HG03521 (cell line): ENCODE measurements around the gene ENC1.

Experiments used
- ATAC-seq: cut with Tn5 transposase; IDR thresholded peaks from one replicate; pipeline ENCODE4 v1.9.1; 2021; ENCODE audit warnings: mild to moderate bottlenecking, moderate library complexity; ENCODE audit not compliant: unreplicated experiment

Gene ENC1

GRCh38 chr5:74657165-74657564 lies 16.6 kb upstream of the ENC1 start:
- no peak for ATAC-seq

GRCh38 chr5:74655716-74656115 lies 15.2 kb upstream of the ENC1 start:
- ATAC-seq = no peak

GRCh38 chr5:74655206-74655605 lies 14.7 kb upstream of the ENC1 start:
- no peak for ATAC-seq

GRCh38 chr5:74653991-74654390 lies 13.5 kb upstream of the ENC1 start:
- no peak for ATAC-seq

GRCh38 chr5:74652576-74652975 lies 12.0 kb upstream of the ENC1 start:
- no peak for ATAC-seq

GRCh38 chr5:74651710-74652109 lies 11.2 kb upstream of the ENC1 start:
- no peak for ATAC-seq

- ATAC-seq = no peak
Observed at GRCh38 chr5:74649421-74649973, 9.0 kb upstream of the ENC1 start.

- ATAC-seq = peak; percentile 69
Observed at GRCh38 chr5:74648835-74649293, 8.3 kb upstream of the ENC1 start.

- ATAC-seq = no peak
Observed at GRCh38 chr5:74647096-74647495, 6.6 kb upstream of the ENC1 start.

GRCh38 chr5:74643111-74643562 lies 2.6 kb upstream of the ENC1 start:
- no peak for ATAC-seq

GRCh38 chr5:74642543-74642863 lies 2.0 kb upstream of the ENC1 start:
- no peak for ATAC-seq

- no peak for ATAC-seq
Observed at GRCh38 chr5:74641735-74642542, 1.4 kb upstream of the ENC1 start.

- ATAC-seq = peak; percentile 17
Observed at GRCh38 chr5:74640954-74641734, 616 bp upstream of the ENC1 start.

GRCh38 chr5:74639807-74640449 lies 600 bp downstream of the ENC1 start:
- peak; percentile 16 for ATAC-seq

GRCh38 chr5:74638970-74639806 lies 1.3 kb downstream of the ENC1 start:
- ATAC-seq = no peak

- ATAC-seq = no peak
Observed at GRCh38 chr5:74638544-74638969, 2.0 kb downstream of the ENC1 start.

- ATAC-seq = no peak
Observed at GRCh38 chr5:74636552-74636951, 4.0 kb downstream of the ENC1 start.

- ATAC-seq = no peak
Observed at GRCh38 chr5:74636149-74636548, 4.4 kb downstream of the ENC1 start.

- ATAC-seq = no peak
Observed at GRCh38 chr5:74634611-74635286, 5.8 kb downstream of the ENC1 start.

GRCh38 chr5:74633695-74634094 lies 6.8 kb downstream of the ENC1 start:
- no peak for ATAC-seq
